Measurements from ENCODE around the gene PIK3R6. TPM values are rescaled to one million over a fixed set of nuclear protein-coding genes. Genes with fewer than 3 reads are reported as not detected.
"Not testable (repeated sequence)": the region's sequence is repeated elsewhere in the genome, so short reads cannot be mapped to it uniquely, and the experiment has no call there.

PIK3R6 gene
- total RNA-seq, 1 donor = not detected

GRCh38 chr17:8888704-8889302 lies 21.3 kb upstream of the PIK3R6 start:
- no peak for DNase-seq (ENCODE audit: low read depth)
- TF ChIP-seq, protein P1, sequence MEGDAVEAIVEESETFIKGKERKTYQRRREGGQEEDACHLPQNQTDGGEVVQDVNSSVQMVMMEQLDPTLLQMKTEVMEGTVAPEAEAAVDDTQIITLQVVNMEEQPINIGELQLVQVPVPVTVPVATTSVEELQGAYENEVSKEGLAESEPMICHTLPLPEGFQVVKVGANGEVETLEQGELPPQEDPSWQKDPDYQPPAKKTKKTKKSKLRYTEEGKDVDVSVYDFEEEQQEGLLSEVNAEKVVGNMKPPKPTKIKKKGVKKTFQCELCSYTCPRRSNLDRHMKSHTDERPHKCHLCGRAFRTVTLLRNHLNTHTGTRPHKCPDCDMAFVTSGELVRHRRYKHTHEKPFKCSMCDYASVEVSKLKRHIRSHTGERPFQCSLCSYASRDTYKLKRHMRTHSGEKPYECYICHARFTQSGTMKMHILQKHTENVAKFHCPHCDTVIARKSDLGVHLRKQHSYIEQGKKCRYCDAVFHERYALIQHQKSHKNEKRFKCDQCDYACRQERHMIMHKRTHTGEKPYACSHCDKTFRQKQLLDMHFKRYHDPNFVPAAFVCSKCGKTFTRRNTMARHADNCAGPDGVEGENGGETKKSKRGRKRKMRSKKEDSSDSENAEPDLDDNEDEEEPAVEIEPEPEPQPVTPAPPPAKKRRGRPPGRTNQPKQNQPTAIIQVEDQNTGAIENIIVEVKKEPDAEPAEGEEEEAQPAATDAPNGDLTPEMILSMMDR (IDR thresholded peaks at IDR 0.05; ENCODE audit: insufficient read depth, low read length) = no peak
- H3K4me3 ChIP-seq (ENCODE audit: low read depth, low read length) = no peak overlapping the region

- TF ChIP-seq, protein P1 (IDR thresholded peaks at IDR 0.05; ENCODE audit: insufficient read depth, low read length) = no peak
- no peak overlapping the region for H3K4me3 ChIP-seq (ENCODE audit: low read depth, low read length)
- DNase-seq (ENCODE audit: low read depth) = no peak
These were observed 20.6 kb upstream of the PIK3R6 start for GRCh38 chr17:8887834-8888703.

DNA sequence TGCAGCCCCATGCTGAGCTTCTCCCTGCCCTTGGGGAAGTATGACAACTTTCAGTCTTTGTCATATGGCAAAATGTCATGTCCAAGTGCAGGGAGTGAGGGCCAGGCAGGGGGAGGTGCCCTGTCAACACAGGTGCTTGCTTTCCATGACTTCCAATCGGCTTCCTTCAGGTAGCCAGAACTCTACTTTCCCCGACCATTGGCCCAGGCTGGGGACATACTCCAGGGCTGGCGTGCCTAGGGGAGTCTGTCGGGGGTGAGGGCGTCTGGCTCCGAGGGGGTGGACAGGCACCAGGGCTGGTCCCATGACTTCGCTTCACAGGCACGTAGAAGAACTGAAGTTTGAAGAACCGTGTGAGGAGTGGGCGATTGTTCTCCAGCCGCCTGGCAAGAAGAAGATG lies 19.8 kb upstream of the PIK3R6 start:
- no peak overlapping the region for H3K4me3 ChIP-seq (ENCODE audit: low read depth, low read length)
- TF ChIP-seq, protein P1 (IDR thresholded peaks at IDR 0.05; ENCODE audit: insufficient read depth, low read length) = no peak
- DNase-seq (ENCODE audit: low read depth) = no peak

DNA sequence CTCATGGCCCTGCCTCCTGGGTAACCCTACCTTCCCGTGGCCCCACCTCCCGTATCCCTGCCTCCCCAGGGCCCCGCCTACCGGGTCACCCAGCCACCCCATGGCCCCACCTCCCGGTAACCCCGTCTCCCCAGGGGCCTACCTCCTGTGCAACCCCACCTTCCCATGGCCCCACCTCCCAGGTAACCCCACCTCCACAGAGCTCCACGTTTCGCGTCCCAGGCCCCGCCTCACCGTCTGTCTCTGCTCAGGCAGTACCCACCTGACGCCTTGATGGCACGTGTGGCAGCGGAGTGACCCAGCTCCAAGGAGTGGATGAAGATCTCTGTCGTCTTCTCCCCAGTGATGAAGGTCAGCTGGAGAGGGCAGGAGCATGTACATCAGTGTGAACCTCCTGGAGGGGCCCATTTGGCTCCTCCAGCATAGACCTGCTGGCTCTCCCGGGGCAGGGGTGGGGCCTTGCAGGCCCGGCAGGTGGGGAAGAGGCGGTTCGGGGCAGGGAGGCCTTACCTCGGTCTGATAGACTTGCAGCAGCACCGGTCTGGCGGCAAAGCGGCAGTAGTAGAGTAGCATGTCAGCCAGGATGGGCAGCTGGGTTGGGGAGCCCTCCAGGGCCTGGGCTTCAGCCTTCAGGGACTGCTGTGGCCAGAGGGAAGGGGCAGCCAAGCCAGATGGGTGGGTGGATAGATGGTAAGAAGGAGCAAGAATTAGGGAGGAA lies 18.7 kb upstream of the PIK3R6 start:
- DNase-seq (ENCODE audit: low read depth) = no peak
- no peak overlapping the region for H3K4me3 ChIP-seq (ENCODE audit: low read depth, low read length)
- TF ChIP-seq, protein P1 (IDR thresholded peaks at IDR 0.05; ENCODE audit: insufficient read depth, low read length) = no peak

DNA sequence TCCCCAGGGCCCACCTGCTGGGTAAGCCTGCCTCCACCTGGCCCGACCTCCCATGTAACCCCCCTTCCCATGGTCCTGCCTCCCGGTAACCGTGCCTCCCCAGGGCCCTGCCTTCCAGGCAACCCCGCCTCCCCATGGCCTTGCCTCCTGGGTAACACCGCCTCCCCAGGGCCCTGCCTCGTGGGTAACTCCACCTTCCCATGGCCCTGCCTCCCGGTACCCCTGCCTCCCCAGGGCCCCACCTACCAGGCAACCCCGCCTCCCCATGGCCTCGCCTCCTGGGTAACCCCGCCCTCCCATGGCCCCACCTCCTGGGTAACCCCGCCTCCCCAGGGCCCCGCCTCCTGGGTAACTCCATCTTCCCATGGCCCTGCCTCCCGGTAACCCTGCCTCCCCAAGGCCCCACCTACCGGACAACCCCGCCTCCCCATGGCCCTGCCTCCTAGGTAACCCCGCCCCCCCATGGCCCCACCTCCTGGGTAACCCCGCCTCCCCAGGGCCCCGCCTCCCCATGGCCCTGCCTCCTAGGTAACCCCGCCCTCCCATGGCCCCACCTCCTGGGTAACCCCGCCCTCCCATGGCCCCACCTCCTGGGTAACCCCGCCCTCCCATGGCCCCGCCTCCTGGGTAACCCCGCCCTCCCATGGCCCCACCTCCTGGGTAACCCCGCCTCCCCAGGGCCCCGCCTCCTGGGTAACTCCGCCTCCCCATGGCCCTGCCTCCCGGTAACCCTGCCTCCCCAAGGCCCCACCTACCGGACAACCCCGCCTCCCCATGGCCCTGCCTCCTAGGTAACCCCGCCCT lies 17.9 kb upstream of the PIK3R6 start:
- H3K4me3 ChIP-seq (ENCODE audit: low read depth, low read length); DNase-seq (ENCODE audit: low read depth): not testable (repeated sequence)

DNA sequence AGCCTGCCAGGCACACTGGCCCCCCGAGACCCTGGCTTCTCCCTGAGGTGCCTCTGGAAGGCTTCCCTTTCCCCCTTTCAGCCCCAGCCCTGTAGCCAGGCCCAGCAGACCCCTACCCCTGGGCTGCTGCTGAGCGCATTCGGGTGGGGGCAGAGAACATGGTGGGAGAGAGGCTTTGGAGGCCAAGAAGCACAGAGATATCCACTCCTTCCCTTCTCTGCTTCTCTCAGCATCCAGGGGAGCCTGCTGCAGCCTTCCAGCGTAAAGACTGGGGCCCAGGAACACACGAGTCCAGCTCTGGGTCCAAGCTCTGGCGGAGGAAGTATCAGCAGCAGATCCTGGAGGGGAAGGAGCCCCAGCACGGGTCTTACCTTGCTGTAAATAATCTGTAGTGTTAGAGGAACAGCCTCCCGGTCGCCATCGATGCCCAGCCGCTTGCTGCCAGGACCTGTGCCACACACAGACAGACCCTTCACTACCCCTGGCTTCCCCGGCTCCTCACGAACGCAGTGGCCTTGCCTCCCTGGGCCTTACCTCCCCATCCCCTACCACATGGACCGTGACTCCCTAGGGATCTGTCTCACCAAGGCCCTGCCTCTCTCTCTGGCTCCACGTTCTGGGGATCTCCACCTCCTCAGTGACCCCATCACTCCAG lies 17.0 kb upstream of the PIK3R6 start:
- TF ChIP-seq, protein P1 (IDR thresholded peaks at IDR 0.05; ENCODE audit: insufficient read depth, low read length) = no peak
- H3K4me3 ChIP-seq (ENCODE audit: low read depth, low read length) = no peak overlapping the region
- no peak for DNase-seq (ENCODE audit: low read depth)
